Endothelial cell of umbilical vein (primary cell): ENCODE measurements around the gene COBLL1. TPM values are rescaled to one million over a fixed set of nuclear protein-coding genes. Genes with fewer than 3 reads are reported as not detected.

ENCODE experiments used
- BruUV-seq: library from RNA; stranded (reverse); fragments of 400-500 nt; replicated peaks from 2 replicates; lab custom pipeline; 2021; lab: Mats Ljungman, UMichigan
- CTCF ChIA-PET: fragments of 300-600, 350-600 bp; sonication (Branson Sonifier 250); formaldehyde crosslinking; loops from one replicate; lab custom pipeline; 2021; ENCODE audit warnings: antibody characterized with exemption, inconsistent platforms; lab: Charles Lee
- POLR2A ChIA-PET: fragments of 300-600, 350-600 bp; sonication (Branson Sonifier 250); formaldehyde crosslinking; loops from one replicate; lab custom pipeline; 2021; ENCODE audit warnings: antibody characterized with exemption, inconsistent platforms; lab: Charles Lee
- DNase-seq: peaks from one replicate; pipeline ENCODE4 v3.0.0-alpha.2; 2011; ENCODE audit warnings: low read depth, low spot score
- FAIRE-seq: peaks from 2 replicates; lab custom pipeline; 2011; peaks lifted over from hg19 to GRCh38; lab: Jason Lieb, UNC
- H2AFZ ChIP-seq: 2 replicates; pipeline ENCODE4 v1.6.0; 2012; ENCODE audit warnings: low read depth, low read length, control low read depth, inconsistent platforms
- H3K27ac ChIP-seq: 2 replicates; pipeline ENCODE4 v1.5.1; 2011; ENCODE audit warnings: low read depth, mild to moderate bottlenecking, control low read depth, low read length, moderate library complexity; ENCODE audit not compliant: insufficient read depth
- H3K27me3 ChIP-seq, 2 experiments: 2 replicates each; pipeline versions ENCODE4 v1.6.0 to v1.6.1; 2011; ENCODE audit warnings: low read length in 2 of 2, mixed read lengths in 1 of 2; ENCODE audit not compliant: control insufficient read depth in 2 of 2, insufficient read depth in 2 of 2
- H3K36me3 ChIP-seq, 2 experiments: 2 replicates in 1 of 2; 3 replicates in 1 of 2; pipeline ENCODE4 v1.5.1; 2011; ENCODE audit warnings: low read length in 2 of 2, mild to moderate bottlenecking in 1 of 2, moderate library complexity in 1 of 2; ENCODE audit not compliant: control insufficient read depth in 2 of 2, insufficient read depth in 2 of 2; ENCODE audit errors: extremely low read depth in 1 of 2
- H3K4me1 ChIP-seq: 3 replicates; pipeline ENCODE4 v1.5.1; 2011; ENCODE audit warnings: mild to moderate bottlenecking, low read length; ENCODE audit not compliant: control insufficient read depth, insufficient read depth; ENCODE audit errors: extremely low read depth
- H3K4me2 ChIP-seq: 2 replicates; pipeline ENCODE4 v1.6.1; 2011; ENCODE audit warnings: low read length, control low read depth, mixed read lengths; ENCODE audit not compliant: insufficient read depth
- H3K4me3 ChIP-seq, 3 experiments: fragments of 200-600 bp in 1 of 3; sonication (generic), shearing (Covaris generic) in 1 of 3; replicated peaks in 1 of 3; 2 replicates each; pipeline ENCODE4 v1.5.1; 2011 to 2016; ENCODE audit warnings: control low read depth in 3 of 3, low read length in 3 of 3, mild to moderate bottlenecking in 2 of 3, inconsistent platforms in 1 of 3, low read depth in 1 of 3, moderate library complexity in 1 of 3; ENCODE audit not compliant: insufficient read depth in 1 of 3
- H3K79me2 ChIP-seq: 2 replicates; pipeline ENCODE4 v1.6.0; 2012; ENCODE audit warnings: low read length, inconsistent platforms; ENCODE audit not compliant: control insufficient read depth, insufficient read depth
- H3K9ac ChIP-seq: replicated peaks from 2 replicates; pipeline ENCODE3; 2011; ENCODE audit warnings: low read length, control low read depth; ENCODE audit not compliant: insufficient read depth; ENCODE audit errors: extremely low read depth
- H3K9me1 ChIP-seq: replicated peaks from 3 replicates; pipeline ENCODE4 v1.6.0; 2011; ENCODE audit warnings: mild to moderate bottlenecking, low read length; ENCODE audit not compliant: control insufficient read depth, insufficient read depth; ENCODE audit errors: extremely low read depth
- H3K9me3 ChIP-seq: replicated peaks from 2 replicates; pipeline ENCODE4 v1.5.1; 2012; ENCODE audit warnings: low read length, inconsistent platforms; ENCODE audit not compliant: control insufficient read depth, insufficient read depth
- H4K20me1 ChIP-seq: replicated peaks from 2 replicates; pipeline ENCODE3; 2011; ENCODE audit warnings: mild to moderate bottlenecking, low read length; ENCODE audit not compliant: control insufficient read depth, insufficient read depth; ENCODE audit errors: extremely low read depth
- CTCF ChIP-seq, 2 donors: IDR thresholded peaks; 1 replicate in 1 of 2; 2 replicates in 1 of 2; pipeline ENCODE4 v1.5.1; 2011; ENCODE audit warnings: low read length in 2 of 2, mild to moderate bottlenecking in 2 of 2, moderate library complexity in 2 of 2, control low read depth in 1 of 2, inconsistent platforms in 1 of 2, low read depth in 1 of 2; ENCODE audit not compliant: insufficient read depth in 1 of 2; ENCODE audit errors: extremely low read depth in 1 of 2
- EZH2 ChIP-seq: IDR thresholded peaks from 2 replicates; pipeline ENCODE4 v1.6.1; 2012; ENCODE audit warnings: borderline replicate concordance, low read depth, mild to moderate bottlenecking, moderate library complexity, low read length, inconsistent platforms; ENCODE audit not compliant: severe bottlenecking
- FOS ChIP-seq: IDR thresholded peaks from 2 replicates; pipeline ENCODE4 v1.6.1; 2011; ENCODE audit warnings: mild to moderate bottlenecking, low read length, moderate library complexity, borderline replicate concordance; ENCODE audit not compliant: insufficient read depth
- GATA2 ChIP-seq: IDR thresholded peaks from 2 replicates; pipeline ENCODE4 v1.7.0; 2011; ENCODE audit warnings: low read depth, mild to moderate bottlenecking, moderate library complexity, mixed read lengths, low read length; ENCODE audit not compliant: insufficient read length, insufficient read depth
- JUN ChIP-seq: IDR thresholded peaks from 2 replicates; pipeline ENCODE4 v1.6.1; 2011; ENCODE audit warnings: borderline replicate concordance, low read depth; ENCODE audit not compliant: insufficient read length, insufficient read depth
- MAX ChIP-seq: IDR thresholded peaks from 2 replicates; pipeline ENCODE4 v1.6.1; 2011; ENCODE audit not compliant: insufficient read depth, insufficient read length
- MYC ChIP-seq: IDR thresholded peaks from one replicate; pipeline ENCODE4 v1.6.1; 2011; ENCODE audit warnings: mild to moderate bottlenecking, low read depth, low read length
- POLR2A ChIP-seq: IDR thresholded peaks from 2 replicates; pipeline ENCODE4 v1.6.1; 2012; ENCODE audit warnings: low read depth, mild to moderate bottlenecking, control low read depth, low read length
- POLR2AphosphoS5 ChIP-seq: IDR thresholded peaks from 2 replicates; pipeline ENCODE4 v1.6.1; 2012; ENCODE audit warnings: low read depth, mild to moderate bottlenecking, control low read depth, low read length, moderate library complexity; ENCODE audit not compliant: insufficient read depth
- dilution Hi-C: fragments of 300-500 bp; cut with MboI; formaldehyde crosslinking; loops from one replicate; pipeline ENCODE4 v1.15.0; 2019; ENCODE audit warnings: low sequenced_read_pairs; ENCODE audit not compliant: extremely low pct_ligation_motif_present
- intact Hi-C: fragments of 100-400 bp; cut with micrococcal nuclease; formaldehyde crosslinking; loops from one replicate; pipeline ENCODE4 v1.10.0; 2022
- polyA plus RNA-seq, 4 experiments: library from polyadenylated mRNA; depleted of rRNA in 3 of 4; stranded (reverse) in 3 of 4; unstranded in 1 of 4; fragments of >200 nt; gene quantifications; 2 replicates each; pipeline versions ENCODE4 v1.2.1 to v1.2.3, GENCODE V29; 2011 to 2012; ENCODE audit warnings: missing spikeins in 1 of 4
- small RNA-seq: library from RNA; depleted of rRNA; stranded (forward); fragments of <200 nt; gene quantifications from one replicate; pipeline ENCODE3, GENCODE V24; 2012; ENCODE audit warnings: low replicate concordance, low read depth; ENCODE audit not compliant: insufficient read depth, insufficient read length
- total RNA-seq: library from RNA; stranded (reverse); gene quantifications from 2 replicates; pipeline ENCODE4 v1.2.3, GENCODE V29; 2021

Gene COBLL1
- total and polyA plus RNA-seq, 2 donors (not counting 3 experiments of a cell fraction or from before 2014, with no cell fraction given): 9.1 to 38.4 TPM

GRCh38 chr2:164642268-164642667, 199.4 kb downstream of the COBLL1 start:
- intact Hi-C loops (no loop called here), dilution Hi-C loops (no loop called here)
- H3K4me1 ChIP-seq: no peaks in the 10 kb centered on the region
- no peak overlapping the region for H3K27ac ChIP-seq
- H3K9ac ChIP-seq: no peak overlapping the region
- FAIRE-seq: no peak
- H4K20me1 ChIP-seq: no peaks in the 10 kb centered on the region
- ChIA-PET POLR2A (no interaction called here), CTCF (interaction anchor here (1.0 to 1.3 kb wide), 3 partner anchors 22 to 82 kb away, joined by 3 read pairs; no protein-coding TSS in a partner anchor)
- H3K4me2 ChIP-seq: no peak overlapping the region
- TF ChIP-seq JUN: no peak
- TF ChIP-seq CTCF (IDR thresholded peaks at IDR 0.05; ENCODE audit: extremely low read depth in 1 of 2, insufficient read depth in 1 of 2, low read depth in 1 of 2, low read length in 2 of 2): no peak
- TF ChIP-seq POLR2A: no peak
- no peak for TF ChIP-seq MAX
- TF ChIP-seq POLR2AphosphoS5: no peak
- no peak for TF ChIP-seq EZH2
- TF ChIP-seq GATA2: no peak
- no peak for TF ChIP-seq FOS
- no peak for TF ChIP-seq MYC
- H3K9me3 ChIP-seq: no peaks in the 10 kb centered on the region
- H3K27me3 ChIP-seq: no peaks in the 10 kb centered on the region
- no peaks in the 10 kb centered on the region for H3K9me1 ChIP-seq
- H3K36me3 ChIP-seq: no peaks in the 10 kb centered on the region
- BruUV-seq: no TSS peak
- DNase-seq: no peak
- H3K4me3 ChIP-seq: no peak overlapping the region
- H2AFZ ChIP-seq: no peak overlapping the region
- H3K79me2 ChIP-seq: no peaks in the 10 kb centered on the region

Small RNA genes within 50 kb of the gene (small RNA-seq; reads per million reads assigned to genes)
- gene RNA5SP110: not detected
- not detected for gene SNORA70F

Other genes with a start within 250 kb of the COBLL1 start
- 2.7 and 10.3 TPM in 2 replicates for gene GRB14, start 220.3 kb downstream of the COBLL1 start, total RNA-seq
- gene GRB14, start 220.3 kb downstream of the COBLL1 start, polyA plus RNA-seq: 3.0 TPM in 2 replicates
- gene SLC38A11, start 113.7 kb upstream of the COBLL1 start, total RNA-seq: not detected in 2 replicates
- not detected in 2 replicates for gene SLC38A11, start 113.7 kb upstream of the COBLL1 start, polyA plus RNA-seq